Stimulated activated CD4-positive, alpha-beta T cell treated with anti-CD3 and anti-CD28 coated beads, Interleukin-1b, Interleukin-23, amount 100 ng/mL, for 24 hours (primary cell): ENCODE measurements around the gene CCR4.
A peak's percentile ranks its signal among the peaks of the same experiment; 100 is the strongest.
"Not testable (repeated sequence)": the region's sequence is repeated elsewhere in the genome, so short reads cannot be mapped to it uniquely, and the experiment has no call there.

Source experiments
- DNase-seq, 4 experiments: peaks; one replicate each; pipeline ENCODE4 v3.0.0-alpha.2; 2020; ENCODE audit warnings: low read depth in 4 of 4, low spot score in 1 of 4

Gene CCR4

GRCh38 chr3:32951410-32951811 lies at the start of gene CCR4:
Gene CCR4, plus strand, starts transcription at chr3:32951644. Its CDS starts 1,779 bp downstream, at chr3:32953423.
- DNase-seq: peak in 3 of 4 experiments; percentile 31 to 49 (median 46)

- peak in 2 of 4 experiments; percentile 6 to 44 for DNase-seq
Observed at GRCh38 chr3:32902887-32903371, 48.5 kb upstream of the CCR4 start.

GRCh38 chr3:32903953-32904352 lies 47.5 kb upstream of the CCR4 start:
- DNase-seq: no peak

GRCh38 chr3:32909999-32910398 lies 41.4 kb upstream of the CCR4 start:
- DNase-seq: no peak

- no peak for DNase-seq
Observed at GRCh38 chr3:32910954-32911353, 40.5 kb upstream of the CCR4 start.

- DNase-seq: no peak
Observed at GRCh38 chr3:32912046-32912445, 39.4 kb upstream of the CCR4 start.

- no peak for DNase-seq
Observed at GRCh38 chr3:32913790-32914446, 37.5 kb upstream of the CCR4 start.

GRCh38 chr3:32919920-32920319 lies 31.5 kb upstream of the CCR4 start:
- no peak for DNase-seq

- no peak for DNase-seq
Observed at GRCh38 chr3:32922078-32922477, 29.4 kb upstream of the CCR4 start.

GRCh38 chr3:32930161-32930560 lies 21.3 kb upstream of the CCR4 start:
- no peak for DNase-seq

GRCh38 chr3:32931273-32931672 lies 20.2 kb upstream of the CCR4 start:
- DNase-seq: not testable (repeated sequence)

- DNase-seq: no peak
Observed at GRCh38 chr3:32934150-32934742, 17.2 kb upstream of the CCR4 start.

- DNase-seq: no peak
Observed at GRCh38 chr3:32937331-32937730, 14.1 kb upstream of the CCR4 start.

GRCh38 chr3:32939531-32940284 lies 11.7 kb upstream of the CCR4 start:
- DNase-seq: not testable (repeated sequence)

GRCh38 chr3:32940726-32941125 lies 10.7 kb upstream of the CCR4 start:
- DNase-seq: no peak

- DNase-seq: no peak
Observed at GRCh38 chr3:32945136-32945535, 6.3 kb upstream of the CCR4 start.

- DNase-seq: not testable (repeated sequence)
Observed at GRCh38 chr3:32945598-32945997, 5.8 kb upstream of the CCR4 start.

- no peak for DNase-seq
Observed at GRCh38 chr3:32946973-32947788, 4.3 kb upstream of the CCR4 start.

GRCh38 chr3:32947789-32948238 lies 3.6 kb upstream of the CCR4 start:
- DNase-seq: peak; percentile 90 to 97 (median 94)

GRCh38 chr3:32948625-32949445 lies 2.6 kb upstream of the CCR4 start:
- no peak for DNase-seq
